Posterior vena cava (tissue), 2 donors: ENCODE data around the gene PRKAG2. TPM values are rescaled to one million over a fixed set of nuclear protein-coding genes. Genes with fewer than 3 reads are reported as not detected.
"Not testable (repeated sequence)": the region's sequence is repeated elsewhere in the genome, so short reads cannot be mapped to it uniquely, and the experiment has no call there.

Experiments used
- DNase-seq: peaks from one replicate; pipeline ENCODE4 v3.0.0-alpha.2; 2020; ENCODE audit warnings: low spot score
- intact Hi-C, 2 donors: fragments of 100-400 bp; cut with DNase I; formaldehyde crosslinking; loops; one replicate each; pipeline versions ENCODE4 v1.14.1 to v1.14.2; 2022 to 2023
- total RNA-seq, 2 donors: library from RNA; stranded (reverse); fragmentation: NEBNext Ultra II Directional; extraction: Animal tissue kit (Norgen Biotek cat#: 25700); gene quantifications; one replicate each; pipeline ENCODE4 v1.2.1, GENCODE V29; 2021
- donor health status: DM: yes; HTN: yes; CAD: no.
- donor health status: DM: yes; HTN: yes; CAD: no.

PRKAG2 gene
- total RNA-seq, 2 donors from 2014 or later: 91.8 to 94.2 TPM

DNA sequence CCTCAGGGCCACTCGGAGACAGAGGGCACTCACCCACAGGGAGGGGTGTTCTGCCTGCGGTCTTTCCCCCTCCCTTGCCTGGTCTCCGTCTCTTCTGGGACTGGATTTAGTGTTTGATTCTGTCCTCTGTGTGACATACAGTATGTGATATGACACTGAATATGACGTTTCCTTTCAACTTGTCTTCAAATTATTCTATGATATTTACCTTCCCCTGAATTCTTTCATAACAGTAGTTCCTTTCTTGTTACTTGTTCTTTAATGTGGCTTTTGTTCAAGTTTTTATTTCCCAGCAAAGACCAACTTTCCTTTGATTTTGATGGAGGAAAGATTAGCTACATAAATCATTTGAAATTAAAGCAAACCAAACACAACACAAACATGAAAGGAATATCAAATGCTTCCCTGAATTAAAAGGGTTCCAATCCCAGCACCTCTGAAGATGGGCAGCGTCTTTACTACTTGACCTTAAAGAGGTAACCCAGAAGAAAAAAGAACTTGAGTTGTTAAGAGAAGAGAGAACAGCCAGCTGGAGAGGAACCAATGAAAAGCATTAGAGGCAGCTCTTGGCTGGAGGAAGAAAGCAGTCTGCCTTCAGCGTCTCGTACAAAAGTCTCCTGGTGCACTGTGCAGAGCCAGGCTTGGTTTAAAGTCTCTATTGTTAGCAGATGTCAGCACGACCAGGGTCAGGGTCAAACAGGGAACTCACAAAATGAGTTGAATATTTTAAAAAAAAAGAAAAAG, 338.9 kb downstream of the PRKAG2 start:
- DNase-seq: no peak
- intact Hi-C loops: no loop called here

- intact Hi-C loops, DNase-seq: not testable (repeated sequence)
Observed at GRCh38 chr7:151536178-151536577, 340.7 kb downstream of the PRKAG2 start.

DNA sequence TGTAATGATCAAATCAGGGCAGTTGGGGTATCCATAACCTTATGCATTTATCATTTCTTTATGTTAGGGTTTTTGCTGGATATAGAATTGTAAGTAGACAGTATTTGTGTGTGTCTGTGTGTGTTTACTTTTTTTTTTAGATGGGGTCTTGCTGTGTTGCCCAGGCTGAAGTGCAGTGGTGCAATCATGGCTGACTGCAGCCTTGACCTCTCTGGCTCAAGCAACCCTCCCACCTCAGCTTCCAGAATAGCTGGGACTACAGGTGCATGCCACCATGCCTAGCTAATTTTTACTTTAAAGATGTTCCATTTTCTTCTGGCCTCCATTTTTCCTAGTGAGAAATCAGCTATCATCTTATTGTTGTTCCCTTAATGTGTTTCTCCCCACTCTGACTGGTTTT, 347.1 kb downstream of the PRKAG2 start:
- no peak for DNase-seq
- intact Hi-C loops: no loop called here

GRCh38 chr7:151524845-151525244, 352.1 kb downstream of the PRKAG2 start:
- no peak for DNase-seq
- intact Hi-C loops: no loop called here

- intact Hi-C loops: no loop called here
- no peak for DNase-seq
Observed at GRCh38 chr7:151524331-151524730, 352.6 kb downstream of the PRKAG2 start.

DNA sequence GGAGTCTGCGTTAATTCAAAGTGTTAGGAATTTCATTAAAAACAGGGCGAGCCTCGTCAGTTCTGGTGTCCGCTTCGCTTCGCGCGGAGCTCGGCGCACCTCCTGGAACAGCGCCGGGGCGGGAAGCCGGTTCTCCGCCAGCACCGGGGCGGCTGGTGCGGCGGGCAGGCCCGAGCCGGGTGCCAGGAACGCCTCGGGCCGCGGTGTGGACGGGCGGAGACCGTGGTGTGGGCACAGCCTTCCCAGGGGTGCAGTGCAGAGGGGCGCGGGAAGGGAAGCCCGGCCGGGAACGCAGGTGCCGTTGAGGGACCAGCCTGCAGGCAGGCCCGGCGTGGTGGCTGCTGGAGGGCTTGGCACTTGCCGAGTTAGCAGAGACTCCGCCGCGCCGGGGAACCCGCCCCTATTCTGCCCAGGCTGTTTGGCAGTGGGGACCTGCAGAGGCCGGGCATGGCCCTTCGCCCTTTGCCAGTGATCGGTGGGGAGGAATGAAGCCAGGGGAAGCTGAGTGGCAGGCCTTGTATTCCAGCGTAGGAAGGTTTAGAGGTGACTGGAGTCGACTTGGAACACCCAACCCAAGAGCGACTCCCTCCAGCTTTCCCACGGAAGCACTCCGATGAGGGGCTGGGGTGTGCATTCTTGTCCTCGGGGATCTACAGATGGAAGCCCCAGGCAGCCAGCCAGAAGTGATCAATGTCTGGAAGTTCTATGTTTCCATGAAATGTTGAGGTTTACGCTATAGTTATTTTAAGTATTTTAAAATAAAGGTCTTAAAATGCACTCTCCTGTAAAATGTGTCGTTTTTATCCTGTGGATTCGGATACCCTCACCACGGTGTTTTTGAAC, 356.3 kb downstream of the PRKAG2 start:
- peak; percentile 85 for DNase-seq
- intact Hi-C loops: no loop called here

DNA sequence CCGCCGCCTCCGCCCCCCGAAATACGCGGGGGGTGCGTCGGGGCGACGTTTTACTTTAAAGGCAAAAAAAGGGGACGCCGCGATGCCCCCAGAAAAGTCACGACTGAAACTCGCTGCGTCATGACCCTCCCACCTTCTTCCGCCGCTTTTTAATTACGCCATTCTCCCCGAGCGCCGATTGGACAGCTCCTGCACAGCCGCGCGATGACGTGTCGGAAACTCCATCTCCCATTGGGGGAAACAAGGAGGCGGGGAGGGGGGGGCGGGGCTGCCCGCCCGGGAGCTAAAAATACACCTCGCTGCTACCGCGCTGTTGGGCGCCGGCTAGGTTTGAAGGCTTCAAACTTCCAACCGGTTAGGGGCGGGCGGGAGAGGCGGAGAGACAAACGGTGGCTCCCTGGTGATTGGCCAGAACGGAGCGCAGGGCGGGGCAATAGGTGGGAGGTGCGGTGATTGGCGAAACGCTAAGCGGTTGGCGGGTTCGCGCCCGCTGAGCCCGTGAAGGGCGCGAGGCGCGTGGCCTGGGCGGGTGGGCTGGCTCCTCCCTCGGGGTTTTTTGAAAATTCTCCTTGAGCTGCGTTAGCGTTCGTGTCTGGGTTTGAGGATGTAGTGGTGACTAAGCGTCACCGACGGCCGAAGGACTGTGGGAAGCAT, 357.0 kb downstream of the PRKAG2 start, which contains the start of gene RHEB:
Gene RHEB (minus strand): TSS at position 131 of the 654 bp plus-strand sequence. CDS start 384 bp downstream, outside the sequence.
- intact Hi-C loops: loop anchor here in 1 of 2 donors (2.0 kb wide), 1 partner anchor 59 kb away; no protein-coding TSS in a partner anchor
- peak; percentile 99 for DNase-seq

- peak; percentile 90 for DNase-seq
- intact Hi-C loops: loop anchor here in 1 of 2 donors (2.0 kb wide), 1 partner anchor 58 kb away; no protein-coding TSS in a partner anchor
Observed at GRCh38 chr7:151518947-151519764, 357.8 kb downstream of the PRKAG2 start.

DNA sequence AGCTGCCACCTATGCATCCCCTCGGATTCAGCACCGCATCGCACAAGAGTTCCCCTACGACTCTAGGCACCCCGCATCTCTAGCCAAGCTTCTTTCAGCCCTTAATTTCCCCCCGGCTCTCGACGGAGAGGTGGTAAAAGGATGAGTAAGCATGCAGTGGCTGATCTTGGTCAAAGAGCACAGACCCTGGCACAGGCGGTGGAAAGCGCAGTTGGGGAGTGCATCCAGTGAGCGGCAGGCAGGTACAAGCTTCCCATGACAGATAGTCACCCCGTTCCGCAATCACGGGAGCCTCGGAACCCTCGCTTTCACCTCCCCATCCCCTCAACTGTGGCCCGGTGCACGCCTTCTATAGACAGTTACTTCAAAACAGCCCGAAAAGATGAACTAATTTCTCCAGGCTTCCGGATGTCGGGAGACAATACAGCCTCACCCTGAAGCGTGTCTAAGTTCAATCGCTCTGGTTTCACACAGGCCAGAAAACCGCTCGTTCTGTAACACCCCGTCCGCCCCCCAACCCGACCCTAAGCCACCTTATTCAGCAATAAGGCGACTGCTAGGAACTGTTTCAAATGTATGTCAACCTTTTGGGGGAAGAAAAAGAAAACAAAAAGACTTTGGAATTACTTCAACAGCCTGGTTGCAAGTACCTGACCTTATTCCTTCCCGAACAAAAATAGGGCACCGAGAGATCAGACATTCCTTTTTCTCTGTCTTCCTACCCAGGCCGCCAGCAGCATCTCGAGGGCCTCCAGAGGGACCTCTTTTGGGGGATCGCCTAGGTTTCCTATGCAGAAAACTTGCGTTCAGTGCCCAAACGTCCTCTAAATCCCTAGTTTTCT, 358.6 kb downstream of the PRKAG2 start:
- DNase-seq: peak; percentile 89

DNA sequence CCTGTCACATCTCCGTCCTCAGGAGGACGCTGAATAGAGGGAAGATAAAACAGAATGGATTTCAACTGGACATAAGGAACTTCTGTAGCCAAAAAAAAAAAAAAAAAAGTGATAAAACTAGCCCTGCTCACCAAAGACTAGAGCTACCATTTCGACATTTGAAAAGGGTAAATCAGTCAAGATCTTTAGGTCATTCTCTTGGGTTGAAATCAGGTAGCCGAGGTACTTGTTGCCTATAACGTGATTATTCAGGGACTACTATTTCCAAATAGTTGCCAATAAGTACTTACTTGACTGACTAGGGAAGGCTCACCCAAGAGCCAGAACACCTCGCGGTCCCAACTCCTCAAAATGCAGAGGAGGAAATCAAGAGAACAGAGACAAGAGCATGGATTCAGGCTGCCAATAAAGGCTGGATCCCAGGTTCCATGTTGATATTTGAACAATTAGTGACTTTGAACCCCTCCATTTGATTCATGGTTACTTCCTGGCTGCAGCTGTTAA, 359.3 kb downstream of the PRKAG2 start:
- intact Hi-C loops: loop anchor here in 1 of 2 donors (2.0 kb wide), 2 partner anchors 33 to 57 kb away; no protein-coding TSS in a partner anchor

More for the DNA sequence above, 358.6 kb downstream of the PRKAG2 start:
- intact Hi-C loops: loop anchor here in 1 of 2 donors (2.0 kb wide), 1 partner anchor 58 kb away; no protein-coding TSS in a partner anchor

DNA sequence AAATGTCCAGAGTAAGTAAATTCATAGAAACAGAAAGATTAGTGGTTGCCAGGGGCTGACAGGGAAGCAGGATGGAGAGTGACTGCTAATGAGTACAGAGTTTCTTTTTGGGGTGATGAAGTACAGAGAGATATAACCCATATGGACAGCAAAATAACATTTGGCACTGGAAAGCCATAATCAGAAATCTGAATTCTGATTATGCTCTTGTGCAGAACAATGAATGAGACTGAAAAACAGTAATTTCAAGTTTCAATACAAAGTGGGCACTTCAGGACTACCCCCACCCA, 361.7 kb downstream of the PRKAG2 start:
- intact Hi-C loops: no loop called here
- DNase-seq: no peak

More for the DNA sequence above, 359.3 kb downstream of the PRKAG2 start:
- no peak for DNase-seq

DNA sequence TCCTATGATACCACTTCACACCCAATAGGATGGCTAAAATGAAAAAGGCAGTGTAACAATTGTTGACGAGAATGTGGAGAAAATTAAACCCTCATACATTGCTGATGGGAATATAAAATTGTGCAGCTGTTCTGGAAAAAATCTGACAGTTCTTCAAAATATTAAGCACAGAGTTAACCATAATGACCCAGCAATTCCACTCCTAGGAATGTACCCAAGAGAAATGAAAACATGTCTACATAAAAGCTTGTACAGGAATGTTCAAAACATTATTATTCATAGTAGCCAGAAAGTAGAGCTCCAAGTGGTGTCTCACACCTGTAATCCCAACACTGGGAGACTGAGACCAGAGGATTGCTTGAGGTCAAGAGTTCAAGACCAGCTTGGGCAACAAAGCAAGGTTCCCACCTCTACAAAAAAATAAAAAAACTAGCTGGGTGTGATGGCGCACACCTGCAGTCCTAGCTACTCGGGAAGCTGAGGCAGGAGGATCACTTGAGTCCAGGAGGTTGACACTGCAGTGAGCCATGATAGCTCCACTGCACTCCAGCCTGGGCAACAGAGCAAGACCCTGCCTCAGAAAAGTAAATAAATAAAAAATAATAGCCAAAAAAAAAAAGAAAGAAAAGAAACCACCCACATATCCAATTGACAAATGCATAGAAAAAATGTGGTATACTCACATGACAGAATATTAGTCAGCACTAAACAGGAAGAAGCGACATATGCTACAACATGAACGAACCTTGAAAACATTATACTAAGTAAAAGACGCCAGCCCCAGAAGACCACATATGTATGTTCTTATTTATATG, 362.2 kb downstream of the PRKAG2 start:
- intact Hi-C loops: no loop called here
- no peak for DNase-seq

DNA sequence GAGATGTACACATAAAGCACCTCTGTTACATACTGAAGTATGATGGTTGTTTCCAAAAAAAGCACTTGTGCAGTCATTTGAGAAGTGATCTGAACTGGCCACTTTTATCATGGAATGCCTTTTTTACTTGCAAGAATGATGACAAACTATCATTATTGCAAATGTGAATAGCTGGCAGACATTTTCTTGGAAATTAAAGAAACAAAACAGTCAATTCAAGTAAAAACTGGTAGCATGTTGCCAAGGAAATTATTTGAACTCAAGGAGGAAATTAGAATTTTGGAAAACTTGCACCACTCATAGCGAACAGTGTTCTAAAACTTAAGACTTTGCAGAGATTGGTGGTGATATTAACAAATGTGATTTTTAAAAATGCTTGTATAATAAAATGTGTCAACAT, 363.8 kb downstream of the PRKAG2 start:
- DNase-seq: no peak
- intact Hi-C loops: no loop called here

GRCh38 chr7:151512353-151512752, 364.6 kb downstream of the PRKAG2 start:
- intact Hi-C loops: no loop called here
- no peak for DNase-seq

- no peak for DNase-seq
- intact Hi-C loops: no loop called here
Observed at GRCh38 chr7:151511946-151512345, 365.0 kb downstream of the PRKAG2 start.

GRCh38 chr7:151511270-151511669, 365.6 kb downstream of the PRKAG2 start:
- intact Hi-C loops: no loop called here
- DNase-seq: no peak
